Measurements from ENCODE around the gene SLCO2B1. TPM values are rescaled to one million over a fixed set of nuclear protein-coding genes. Genes with fewer than 3 reads are reported as not detected.

Gene SLCO2B1
- total and polyA plus RNA-seq, 4 experiments from 2014 or later = 2.4 to 2.8 TPM; not detected in 2

DNA sequence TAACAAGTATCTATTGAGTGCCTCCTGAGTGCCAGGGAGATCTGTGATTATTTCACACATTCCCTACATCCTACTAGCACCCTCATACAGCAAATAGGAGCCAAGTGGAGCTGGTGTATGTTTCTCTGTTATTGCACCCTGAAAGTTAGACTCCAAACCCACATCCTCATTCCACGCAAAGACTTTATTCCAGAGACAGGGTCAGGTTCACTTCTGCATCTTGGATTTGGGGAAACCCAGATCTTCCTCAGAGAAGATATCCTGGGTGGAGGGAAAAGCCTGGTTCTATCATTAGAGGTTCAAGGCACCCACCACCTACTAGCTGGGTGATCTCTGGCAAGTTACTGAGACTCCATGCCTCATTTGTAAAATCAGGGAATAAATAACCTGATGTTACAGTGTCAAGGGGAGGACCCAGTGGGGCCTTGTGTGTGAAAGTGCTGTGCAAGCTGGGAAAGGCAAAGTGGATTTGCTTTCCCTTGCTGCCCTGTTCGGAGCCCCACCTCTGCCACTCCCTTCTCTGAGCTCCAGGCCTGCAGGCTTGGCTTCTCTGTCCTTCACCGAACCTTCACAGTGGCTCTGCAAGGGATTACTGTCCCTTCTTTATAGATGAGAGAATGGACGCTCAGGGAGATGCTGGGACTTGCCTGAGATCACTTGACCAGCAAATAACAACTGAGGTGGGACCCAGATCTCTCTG is 991 bp upstream of the SLCO2B1 start:
- Mint-ChIP-seq H3K9me3 (no peaks in the 10 kb centered on the region), H3K4me3 (no peak overlapping the region), H3K27ac (no peak overlapping the region), H3K4me1 (peaks cover 0 to 5% (median 0%) of the 10 kb centered on the region in 4 donors), H3K27me3 (peaks cover 10 to 14% of the 10 kb centered on the region in 2 donors), H3K36me3 (no peaks in the 10 kb centered on the region)
- no peak overlapping the region for H3K27ac ChIP-seq (ENCODE audit: low read depth, low read length)
- intact Hi-C loops (cut with micrococcal nuclease) = no loop called here
- ChIA-PET CTCF (ENCODE audit: partially characterized antibody) (interaction anchor here (1.7 to 14.7 kb wide), 3 partner anchors 9 to 98 kb away, joined by 4 to 560 read pairs (median 23); no protein-coding TSS in a partner anchor), POLR2A (ENCODE audit: partially characterized antibody) (interaction anchor here (1.8 kb wide), 1 partner anchor 91 kb away, joined by 4 read pairs; no protein-coding TSS in a partner anchor)
- no peaks in the 10 kb centered on the region for H3K36me3 ChIP-seq (ENCODE audit: insufficient read depth, low read length)
- H3K4me3 ChIP-seq (ENCODE audit: low read length in 2 of 2) = no peak overlapping the region
- no peaks in the 10 kb centered on the region for H3K27me3 ChIP-seq (ENCODE audit: insufficient read depth, low read length)
- H3K9me3 ChIP-seq (ENCODE audit: control insufficient read depth in 1 of 2, low read length in 2 of 2) = no peaks in the 10 kb centered on the region
- no peaks in the 10 kb centered on the region for H3K4me1 ChIP-seq (ENCODE audit: insufficient read depth, low read length)
- DNase-seq = no peak

DNA sequence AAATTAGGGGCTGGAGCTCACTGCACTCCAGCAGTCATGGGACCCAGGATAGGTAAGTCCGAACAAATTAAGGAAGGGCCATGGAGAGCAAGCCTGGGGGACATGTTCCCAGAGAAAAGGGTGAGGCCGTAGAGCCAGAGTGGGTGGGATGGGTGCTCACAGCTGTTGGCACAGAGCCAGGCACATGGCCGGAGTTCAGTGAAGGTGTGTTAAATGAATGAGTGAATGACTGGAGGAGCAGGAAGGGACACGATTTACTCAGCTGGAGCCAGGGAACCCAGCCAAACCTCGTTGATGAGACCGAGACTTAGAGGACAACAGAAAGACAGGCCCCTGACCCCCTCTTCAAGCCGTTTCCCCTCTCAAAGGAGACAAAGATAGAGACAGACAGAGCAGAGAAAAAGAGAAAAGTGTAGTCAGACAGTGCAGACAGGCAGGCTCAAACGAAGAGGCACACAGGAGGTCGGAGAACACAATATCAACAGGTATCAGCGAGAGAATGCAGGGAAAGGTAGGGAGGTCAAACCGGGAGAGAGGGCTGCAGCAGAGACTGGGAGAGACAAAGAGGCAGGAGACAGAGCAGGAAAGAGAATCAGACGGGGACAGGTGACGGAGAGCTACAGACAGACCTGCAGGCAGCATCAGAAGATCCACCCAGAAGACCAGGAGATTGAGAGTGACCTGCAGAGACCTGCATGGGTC is 590 bp downstream of the SLCO2B1 start:
- no peak overlapping the region for H3K4me3 ChIP-seq (ENCODE audit: low read length in 2 of 2)
- no peaks in the 10 kb centered on the region for H3K9me3 ChIP-seq (ENCODE audit: control insufficient read depth in 1 of 2, low read length in 2 of 2)
- Mint-ChIP-seq H3K4me3 (no peak overlapping the region), H3K27ac (peak overlapping the region in 1 of 7 donors; percentile 30), H3K9me3 (no peaks in the 10 kb centered on the region), H3K4me1 (no peaks in the 10 kb centered on the region), H3K27me3 (peaks cover 8 to 14% of the 10 kb centered on the region in 2 donors), H3K36me3 (no peaks in the 10 kb centered on the region)
- POLR2A ChIA-PET (ENCODE audit: partially characterized antibody) = no interaction called here
- no peaks in the 10 kb centered on the region for H3K36me3 ChIP-seq (ENCODE audit: insufficient read depth, low read length)
- CTCF ChIA-PET (ENCODE audit: partially characterized antibody) = interaction anchor here (0.6 to 14.7 kb wide), 4 partner anchors 11 to 121 kb away, joined by 3 to 560 read pairs (median 13); no protein-coding TSS in a partner anchor
- DNase-seq = no peak
- H3K27me3 ChIP-seq (ENCODE audit: insufficient read depth, low read length) = no peaks in the 10 kb centered on the region
- H3K4me1 ChIP-seq (ENCODE audit: insufficient read depth, low read length) = no peaks in the 10 kb centered on the region
- intact Hi-C loops (cut with micrococcal nuclease) = no loop called here
- H3K27ac ChIP-seq (ENCODE audit: low read depth, low read length) = no peak overlapping the region

DNA sequence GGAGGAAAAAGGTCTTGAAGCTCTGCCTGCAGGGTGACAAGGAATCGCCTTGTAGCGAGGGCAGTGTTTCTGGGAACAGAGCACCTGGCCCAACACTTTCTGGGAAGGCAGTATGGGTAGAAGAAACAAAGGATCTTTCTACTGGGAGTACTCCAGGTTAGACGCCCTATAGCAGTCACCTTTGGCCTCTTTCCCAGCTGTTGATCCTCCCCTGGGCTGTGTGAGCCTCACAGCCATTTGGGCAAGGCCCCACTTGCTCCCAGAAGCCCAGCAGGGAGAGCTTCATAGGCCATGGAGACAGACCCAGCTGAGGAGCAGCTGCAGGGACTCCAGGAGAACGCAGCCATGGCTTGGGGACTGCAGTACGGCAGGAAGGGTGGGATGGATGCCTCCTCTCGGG is 1.2 kb downstream of the SLCO2B1 start:
- Histone ChIP-seq H3K27me3 (ENCODE audit: insufficient read depth, low read length) (no peaks in the 10 kb centered on the region), H3K4me1 (ENCODE audit: insufficient read depth, low read length) (no peaks in the 10 kb centered on the region), H3K9me3 (ENCODE audit: control insufficient read depth in 1 of 2, low read length in 2 of 2) (no peaks in the 10 kb centered on the region), H3K36me3 (ENCODE audit: insufficient read depth, low read length) (no peaks in the 10 kb centered on the region), H3K27ac (ENCODE audit: low read depth, low read length) (no peak overlapping the region), H3K4me3 (ENCODE audit: low read length in 2 of 2) (no peak overlapping the region)
- no peak overlapping the region for H3K4me3 Mint-ChIP-seq
- H3K4me1 Mint-ChIP-seq = no peaks in the 10 kb centered on the region
- CTCF ChIA-PET (ENCODE audit: partially characterized antibody) = interaction anchor here (0.6 kb wide), 1 partner anchor 53 kb away, joined by 3 read pairs; no protein-coding TSS in a partner anchor
- POLR2A ChIA-PET (ENCODE audit: partially characterized antibody) = no interaction called here
- H3K27me3 Mint-ChIP-seq = peaks cover 8 to 14% of the 10 kb centered on the region in 2 donors
- intact Hi-C loops (cut with micrococcal nuclease) = no loop called here
- no peaks in the 10 kb centered on the region for H3K36me3 Mint-ChIP-seq
- peak overlapping the region in 1 of 7 donors; percentile 29 for H3K27ac Mint-ChIP-seq
- DNase-seq = no peak
- H3K9me3 Mint-ChIP-seq = no peaks in the 10 kb centered on the region

DNA sequence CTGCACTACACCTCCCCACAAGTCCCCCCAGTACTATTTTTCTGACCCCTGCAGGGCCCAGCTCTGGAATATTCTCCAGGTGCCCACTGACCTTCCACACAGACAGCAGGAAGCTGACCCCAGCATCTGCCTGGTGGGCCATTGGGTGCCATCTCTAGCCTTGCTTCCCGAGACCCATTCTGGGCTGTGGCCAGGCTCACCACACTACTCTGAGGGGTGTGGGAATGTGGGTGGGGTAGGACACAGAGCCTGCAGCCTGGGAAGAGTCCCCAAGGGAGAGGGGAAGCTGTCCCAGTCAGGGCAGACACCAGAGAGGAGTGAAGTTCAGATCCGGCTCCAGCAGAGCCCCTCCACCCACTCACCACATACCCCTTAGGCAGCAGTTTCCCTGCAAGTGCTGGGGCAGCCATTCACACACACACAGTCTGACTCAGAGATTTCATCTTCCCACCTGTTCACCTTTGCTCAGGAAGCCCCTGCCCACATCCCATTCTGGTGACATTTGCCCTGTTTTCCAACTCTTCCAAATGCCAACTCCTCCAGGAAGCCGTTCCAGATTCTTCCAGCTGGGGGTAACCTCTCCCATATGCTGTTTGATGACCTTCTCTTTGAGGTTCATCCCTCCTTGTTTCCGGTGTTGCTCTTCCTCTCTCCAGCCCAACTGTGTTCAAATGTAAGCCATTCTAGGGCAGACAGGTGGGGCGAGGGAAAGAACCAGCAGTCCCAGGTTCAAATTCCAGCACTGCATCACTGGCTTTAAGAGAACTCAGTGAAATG is 1.9 kb downstream of the SLCO2B1 start:
- ChIA-PET CTCF (ENCODE audit: partially characterized antibody) (interaction anchor here (1.1 to 6.9 kb wide), 3 partner anchors 7 to 95 kb away, joined by 5 to 30 read pairs (median 18); no protein-coding TSS in a partner anchor), POLR2A (ENCODE audit: partially characterized antibody) (no interaction called here)
- Mint-ChIP-seq H3K27ac (no peak overlapping the region), H3K27me3 (peaks cover 8 to 14% of the 10 kb centered on the region in 2 donors), H3K4me1 (no peaks in the 10 kb centered on the region), H3K4me3 (no peak overlapping the region), H3K36me3 (no peaks in the 10 kb centered on the region), H3K9me3 (no peaks in the 10 kb centered on the region)
- intact Hi-C loops (cut with micrococcal nuclease) = no loop called here
- H3K4me3 ChIP-seq (ENCODE audit: low read length in 2 of 2) = no peak overlapping the region
- H3K27me3 ChIP-seq (ENCODE audit: insufficient read depth, low read length) = no peaks in the 10 kb centered on the region
- DNase-seq = no peak
- H3K4me1 ChIP-seq (ENCODE audit: insufficient read depth, low read length) = no peaks in the 10 kb centered on the region
- no peaks in the 10 kb centered on the region for H3K36me3 ChIP-seq (ENCODE audit: insufficient read depth, low read length)
- H3K27ac ChIP-seq (ENCODE audit: low read depth, low read length) = no peak overlapping the region
- no peaks in the 10 kb centered on the region for H3K9me3 ChIP-seq (ENCODE audit: control insufficient read depth in 1 of 2, low read length in 2 of 2)

DNA sequence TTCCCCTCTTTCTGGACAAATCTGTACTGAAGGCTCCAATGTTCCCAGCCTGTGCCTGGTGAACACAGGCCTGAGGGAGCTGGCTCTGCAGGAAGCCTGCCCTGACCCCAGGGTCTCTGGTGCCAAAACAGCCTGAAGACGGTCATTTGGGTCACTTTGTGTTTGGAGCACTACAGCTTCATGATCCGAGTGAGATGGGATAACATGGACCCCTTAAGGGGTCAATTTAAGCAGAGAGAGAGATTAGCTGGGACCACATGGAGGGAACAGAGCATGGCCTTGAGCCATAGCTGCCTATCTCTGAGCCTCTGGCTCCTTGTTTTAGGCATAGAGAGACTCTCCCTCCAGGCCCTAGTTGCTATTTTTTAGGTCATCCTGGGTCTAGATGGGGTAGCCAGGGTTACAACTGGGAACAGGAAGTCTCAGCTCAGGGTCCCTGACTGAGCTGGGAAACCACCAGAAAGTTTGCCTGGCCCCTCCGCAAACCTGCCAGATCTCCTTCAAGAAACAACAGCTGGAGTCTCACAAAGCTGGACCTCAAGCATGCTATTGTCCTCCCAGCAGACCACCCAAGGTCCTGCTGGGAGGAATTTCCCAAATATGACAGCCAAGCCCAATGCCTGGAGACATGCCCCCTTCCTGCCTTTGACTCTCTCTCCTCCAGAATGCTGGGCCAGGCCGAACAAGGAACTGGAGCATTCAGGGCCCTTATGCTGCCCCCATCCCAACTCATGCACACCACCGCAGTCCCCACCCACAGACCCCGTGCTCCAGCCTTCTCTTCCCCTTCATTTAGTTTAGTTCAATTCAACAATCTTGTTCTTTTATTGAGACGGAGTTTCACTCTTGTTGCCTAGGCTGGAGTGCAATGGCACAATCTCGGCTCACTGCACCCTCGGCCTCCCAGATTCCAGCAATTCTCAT is 4.0 kb downstream of the SLCO2B1 start:
- H3K27ac Mint-ChIP-seq = no peak overlapping the region
- no peaks in the 10 kb centered on the region for H3K36me3 ChIP-seq (ENCODE audit: insufficient read depth, low read length)
- CTCF ChIA-PET (ENCODE audit: partially characterized antibody) = interaction anchor here (1.1 to 6.9 kb wide), 7 partner anchors 9 to 93 kb away, joined by 3 to 30 read pairs (median 4); no protein-coding TSS in a partner anchor
- H3K4me3 ChIP-seq (ENCODE audit: low read length in 2 of 2) = no peak overlapping the region
- H3K9me3 ChIP-seq (ENCODE audit: control insufficient read depth in 1 of 2, low read length in 2 of 2) = no peaks in the 10 kb centered on the region
- intact Hi-C loops (cut with micrococcal nuclease) = no loop called here
- H3K4me1 ChIP-seq (ENCODE audit: insufficient read depth, low read length) = no peaks in the 10 kb centered on the region
- no peak overlapping the region for H3K4me3 Mint-ChIP-seq
- no peaks in the 10 kb centered on the region for H3K36me3 Mint-ChIP-seq
- no peaks in the 10 kb centered on the region for H3K27me3 ChIP-seq (ENCODE audit: insufficient read depth, low read length)
- POLR2A ChIA-PET (ENCODE audit: partially characterized antibody) = no interaction called here
- H3K4me1 Mint-ChIP-seq = no peaks in the 10 kb centered on the region
- peaks cover 8 to 14% of the 10 kb centered on the region in 2 donors for H3K27me3 Mint-ChIP-seq
- DNase-seq = no peak
- no peak overlapping the region for H3K27ac ChIP-seq (ENCODE audit: low read depth, low read length)
- H3K9me3 Mint-ChIP-seq = no peaks in the 10 kb centered on the region

DNA sequence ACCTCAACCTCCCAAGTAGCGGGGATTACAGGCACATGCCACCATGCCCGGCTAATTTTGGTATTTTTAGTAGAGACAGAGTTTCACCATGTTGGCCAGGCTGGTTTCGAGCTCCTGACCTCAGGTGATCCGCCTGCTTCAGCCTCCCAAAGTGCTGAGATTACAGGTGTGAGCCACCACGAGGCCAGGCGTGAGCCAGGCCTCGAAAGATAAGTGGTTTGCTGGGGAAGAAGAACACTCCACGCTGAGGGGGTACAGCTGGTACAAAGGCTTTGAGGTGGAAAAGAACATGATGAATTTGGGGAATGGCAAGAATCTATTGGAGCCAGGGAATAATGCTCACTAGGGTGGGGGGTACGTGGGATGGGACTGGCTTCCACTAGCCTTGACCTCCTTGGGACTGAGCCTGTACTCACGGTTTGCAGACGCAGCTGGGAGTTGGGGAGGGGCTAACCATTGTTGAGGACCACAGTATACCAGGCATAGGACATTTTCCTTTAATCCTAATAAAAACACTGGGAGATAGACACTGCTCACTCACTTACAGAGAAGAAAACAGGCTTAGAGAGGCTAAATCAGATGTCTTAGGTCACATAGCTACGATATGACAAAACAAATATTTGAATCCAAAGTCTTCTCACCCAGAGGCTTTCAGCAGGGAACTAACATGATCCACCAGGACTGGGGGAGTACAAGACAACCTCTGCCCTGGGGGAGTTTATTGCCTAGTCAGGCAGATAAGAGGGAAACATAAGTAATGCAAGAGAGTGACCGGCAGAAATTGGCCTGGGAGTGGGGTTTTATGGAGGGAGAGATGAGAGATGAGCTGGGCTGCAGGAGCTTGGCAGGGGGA is 4.9 kb downstream of the SLCO2B1 start:
- no peak overlapping the region for H3K4me3 ChIP-seq (ENCODE audit: low read length in 2 of 2)
- no peaks in the 10 kb centered on the region for H3K9me3 ChIP-seq (ENCODE audit: control insufficient read depth in 1 of 2, low read length in 2 of 2)
- H3K4me1 ChIP-seq (ENCODE audit: insufficient read depth, low read length) = no peaks in the 10 kb centered on the region
- CTCF ChIA-PET (ENCODE audit: partially characterized antibody) = interaction anchor here (1.1 to 6.9 kb wide), 5 partner anchors 10 to 93 kb away, joined by 3 to 30 read pairs (median 4); no protein-coding TSS in a partner anchor
- Mint-ChIP-seq H3K27ac (no peak overlapping the region), H3K9me3 (peaks cover 0 to 4% (median 1%) of the 10 kb centered on the region in 8 donors), H3K27me3 (peaks cover 5 to 14% of the 10 kb centered on the region in 2 donors), H3K36me3 (no peaks in the 10 kb centered on the region), H3K4me1 (no peaks in the 10 kb centered on the region), H3K4me3 (no peak overlapping the region)
- no peak overlapping the region for H3K27ac ChIP-seq (ENCODE audit: low read depth, low read length)
- no peaks in the 10 kb centered on the region for H3K36me3 ChIP-seq (ENCODE audit: insufficient read depth, low read length)
- POLR2A ChIA-PET (ENCODE audit: partially characterized antibody) = no interaction called here
- intact Hi-C loops (cut with micrococcal nuclease) = no loop called here
- H3K27me3 ChIP-seq (ENCODE audit: insufficient read depth, low read length) = no peaks in the 10 kb centered on the region
- DNase-seq = no peak
